ENCODE results near the gene FANCE. TPM values are rescaled to one million over a fixed set of nuclear protein-coding genes. Genes with fewer than 3 reads are reported as not detected.
A peak's percentile ranks its signal among the peaks of the same experiment; 100 is the strongest.

FANCE gene, protein sequence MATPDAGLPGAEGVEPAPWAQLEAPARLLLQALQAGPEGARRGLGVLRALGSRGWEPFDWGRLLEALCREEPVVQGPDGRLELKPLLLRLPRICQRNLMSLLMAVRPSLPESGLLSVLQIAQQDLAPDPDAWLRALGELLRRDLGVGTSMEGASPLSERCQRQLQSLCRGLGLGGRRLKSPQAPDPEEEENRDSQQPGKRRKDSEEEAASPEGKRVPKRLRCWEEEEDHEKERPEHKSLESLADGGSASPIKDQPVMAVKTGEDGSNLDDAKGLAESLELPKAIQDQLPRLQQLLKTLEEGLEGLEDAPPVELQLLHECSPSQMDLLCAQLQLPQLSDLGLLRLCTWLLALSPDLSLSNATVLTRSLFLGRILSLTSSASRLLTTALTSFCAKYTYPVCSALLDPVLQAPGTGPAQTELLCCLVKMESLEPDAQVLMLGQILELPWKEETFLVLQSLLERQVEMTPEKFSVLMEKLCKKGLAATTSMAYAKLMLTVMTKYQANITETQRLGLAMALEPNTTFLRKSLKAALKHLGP
- 10 to 100 TPM in 2 of 4 donors, 1 to 10 TPM in 2; 9.4 to 11.3 (median 10.4) TPM for polyA plus RNA-seq (ENCODE audit: insufficient read length in 4 of 4)

DNA sequence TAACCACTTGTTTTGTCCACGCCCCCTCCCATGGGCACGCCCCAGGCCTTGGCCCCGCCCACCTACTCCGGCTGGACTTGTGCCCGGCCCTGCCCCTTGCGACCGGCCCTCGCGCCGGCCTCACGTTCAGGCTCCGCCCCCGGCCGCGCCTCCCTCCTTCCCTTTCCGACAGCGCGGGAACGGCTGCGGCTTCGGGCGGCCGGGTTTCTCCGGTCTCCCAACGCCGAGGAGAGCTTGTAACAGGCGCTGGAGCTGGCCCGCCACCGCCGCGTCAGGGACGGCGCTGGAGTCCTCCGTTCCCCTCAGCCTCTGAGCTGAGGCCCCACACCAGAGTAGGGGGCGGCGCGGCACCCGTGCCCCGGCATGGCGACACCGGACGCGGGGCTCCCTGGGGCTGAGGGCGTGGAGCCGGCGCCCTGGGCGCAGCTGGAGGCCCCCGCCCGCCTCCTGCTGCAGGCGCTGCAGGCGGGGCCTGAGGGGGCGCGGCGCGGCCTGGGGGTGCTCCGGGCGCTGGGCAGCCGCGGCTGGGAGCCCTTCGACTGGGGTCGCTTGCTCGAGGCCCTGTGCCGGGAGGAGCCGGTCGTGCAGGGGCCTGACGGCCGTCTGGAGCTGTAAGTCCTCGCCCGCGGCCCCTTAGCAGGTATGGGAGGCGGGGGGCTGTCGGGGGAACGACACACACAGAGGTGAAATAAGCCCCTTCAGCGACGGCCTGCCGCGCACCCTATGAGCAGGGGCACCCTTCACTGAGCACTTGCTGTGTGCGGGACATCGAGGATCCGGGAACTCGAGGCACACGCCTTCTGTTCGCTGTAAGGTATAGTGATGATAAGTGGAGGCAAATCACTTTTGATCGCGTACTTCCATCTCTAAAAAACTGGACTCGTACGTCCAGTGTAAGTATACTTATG lies at the start of gene FANCE:
FANCE (plus strand) TSS at position 156 of the 908 bp plus-strand sequence; CDS start at position 364, 208 bp downstream.
- DNase-seq (ENCODE audit: low read depth in 4 of 4, low spot score in 3 of 4): peak; percentile 87 to 91 (median 89)

DNA sequence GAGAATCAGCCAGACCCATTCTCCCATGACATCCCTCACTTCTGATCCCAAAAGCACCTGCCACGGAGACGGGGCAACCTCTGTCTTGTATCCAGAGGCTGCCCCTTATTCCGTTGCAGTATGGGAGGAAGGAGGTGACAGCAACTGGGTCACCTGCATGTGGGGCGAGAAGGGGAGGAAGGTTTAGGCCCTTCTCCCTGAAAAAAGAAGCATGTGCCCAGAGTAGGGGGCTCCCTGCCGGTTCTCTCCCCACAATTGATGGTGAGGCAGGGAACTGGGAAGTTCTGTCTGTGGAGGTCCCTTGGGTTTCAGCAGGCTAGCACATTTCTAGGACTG lies 49.3 kb upstream of the FANCE start:
- DNase-seq (ENCODE audit: low read depth in 4 of 4, low spot score in 3 of 4): no peak

DNA sequence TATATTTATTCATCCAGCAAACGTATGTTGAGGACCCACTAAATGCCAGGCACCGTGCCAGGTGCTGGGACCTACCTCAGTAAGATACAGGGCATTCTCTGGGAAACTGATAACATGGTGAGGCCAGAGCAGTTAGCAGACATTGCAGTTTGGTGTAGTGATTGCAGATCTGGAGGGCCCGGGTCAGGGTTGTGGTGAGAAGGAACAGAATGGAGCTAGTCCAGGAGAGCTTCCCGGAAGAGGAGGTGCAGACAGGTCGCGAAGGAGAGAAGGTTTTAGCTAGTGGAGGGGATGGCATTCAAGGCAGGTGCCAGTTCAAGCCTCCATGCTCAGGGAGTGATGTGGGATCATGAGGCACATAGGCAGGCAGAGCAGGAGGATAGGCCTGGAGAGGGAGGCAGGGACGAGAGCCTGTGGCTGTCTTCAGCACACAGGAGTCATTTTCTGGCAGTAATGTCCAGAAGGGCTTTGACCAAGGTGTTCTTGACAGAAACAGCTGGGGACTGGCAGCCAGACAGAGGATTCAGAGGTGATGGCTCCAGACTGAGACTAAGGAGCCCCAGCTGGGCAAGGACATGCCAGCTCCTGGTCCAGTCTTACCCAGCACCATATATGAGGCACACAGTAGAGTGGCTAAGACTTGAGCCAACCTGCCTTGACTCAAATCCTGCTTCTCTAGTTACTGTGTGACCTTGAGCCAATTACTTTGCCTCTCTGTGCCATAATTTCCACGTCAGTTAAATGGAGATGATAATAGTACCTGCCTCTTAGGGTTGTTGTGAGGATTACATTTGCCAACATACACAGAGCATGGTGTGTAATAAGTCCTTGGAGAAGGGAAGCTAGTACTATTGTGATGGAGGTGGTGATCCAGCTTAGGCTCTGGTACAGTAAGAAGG lies 48.3 kb upstream of the FANCE start:
- DNase-seq (ENCODE audit: low read depth in 4 of 4, low spot score in 3 of 4): no peak

DNA sequence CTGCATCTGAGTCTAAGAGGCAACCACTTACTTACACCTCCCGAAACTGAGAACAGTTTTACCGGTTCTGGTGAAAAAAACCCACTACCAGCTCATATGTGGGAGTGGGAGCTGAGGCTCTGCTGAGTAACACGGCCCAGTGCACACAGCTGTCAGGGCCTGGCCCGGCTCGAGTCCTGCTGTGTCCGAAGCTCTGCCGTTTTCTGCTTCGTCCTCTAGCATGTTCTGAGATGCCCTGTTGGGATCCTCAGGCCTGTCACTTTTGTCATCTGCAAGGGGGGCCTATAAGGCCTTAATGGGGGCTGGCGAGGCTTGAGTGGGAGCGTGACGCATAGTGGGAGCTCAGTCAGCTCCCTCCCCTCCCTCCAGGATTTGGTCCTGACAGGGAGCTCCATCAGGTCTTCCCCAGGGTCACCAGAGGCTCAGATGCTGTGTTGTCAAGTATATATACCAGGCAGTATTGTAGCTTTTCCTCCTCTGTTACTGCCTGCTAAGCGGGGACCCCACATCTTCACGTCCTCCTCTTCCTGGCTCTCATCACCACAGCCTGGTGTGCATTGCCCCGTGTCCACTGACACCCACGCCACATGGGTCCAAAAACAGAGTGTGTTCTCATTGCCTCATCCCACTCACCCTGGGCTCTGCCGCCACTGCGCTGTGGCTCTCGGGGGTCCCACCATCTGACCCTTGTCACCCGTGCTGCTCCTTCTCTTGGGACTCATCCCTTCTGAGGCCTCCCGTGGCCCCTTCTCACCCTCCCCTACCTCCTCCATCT lies 45.2 kb upstream of the FANCE start:
- no peak for DNase-seq (ENCODE audit: low read depth in 4 of 4, low spot score in 3 of 4)

DNA sequence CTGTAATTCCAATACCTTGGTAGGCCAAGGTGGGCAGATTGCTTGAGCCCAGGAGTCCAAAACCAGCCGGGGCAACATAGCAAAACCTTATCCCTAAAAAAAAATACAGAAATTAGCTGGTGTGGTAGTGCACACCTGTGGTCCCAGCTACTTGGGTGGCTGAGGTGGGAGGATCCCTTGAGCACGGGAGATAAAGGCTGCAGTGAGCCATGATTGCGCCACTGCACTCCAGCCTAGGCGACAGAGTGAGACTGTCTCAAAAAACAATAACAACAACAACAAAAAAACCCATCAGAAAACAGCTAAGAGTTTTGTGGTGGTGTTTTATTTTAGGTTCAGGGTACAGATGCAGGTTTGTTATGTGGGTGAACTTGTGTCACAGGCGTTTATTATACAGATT lies 42.9 kb upstream of the FANCE start:
- no peak for DNase-seq (ENCODE audit: low read depth in 4 of 4, low spot score in 3 of 4)

DNA sequence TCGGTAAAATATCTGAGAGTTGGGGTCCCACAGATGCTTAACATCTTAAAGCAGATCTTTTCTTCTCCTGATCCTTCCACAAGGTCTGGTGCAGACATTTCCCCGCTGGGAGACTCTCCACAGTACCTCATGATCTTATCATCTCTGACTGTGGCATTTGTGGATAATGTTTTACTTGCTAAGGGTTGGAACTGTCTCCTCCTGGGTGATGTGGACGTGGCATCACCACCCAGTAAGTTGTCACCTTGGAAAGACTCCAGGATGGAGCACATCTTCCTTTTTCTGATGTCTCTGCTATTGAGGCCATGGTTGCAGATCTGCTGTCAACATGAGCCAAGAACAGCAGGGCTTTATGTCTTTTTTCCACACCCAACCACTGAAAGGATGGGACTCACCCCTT lies 42.0 kb upstream of the FANCE start:
- no peak for DNase-seq (ENCODE audit: low read depth in 4 of 4, low spot score in 3 of 4)

DNA sequence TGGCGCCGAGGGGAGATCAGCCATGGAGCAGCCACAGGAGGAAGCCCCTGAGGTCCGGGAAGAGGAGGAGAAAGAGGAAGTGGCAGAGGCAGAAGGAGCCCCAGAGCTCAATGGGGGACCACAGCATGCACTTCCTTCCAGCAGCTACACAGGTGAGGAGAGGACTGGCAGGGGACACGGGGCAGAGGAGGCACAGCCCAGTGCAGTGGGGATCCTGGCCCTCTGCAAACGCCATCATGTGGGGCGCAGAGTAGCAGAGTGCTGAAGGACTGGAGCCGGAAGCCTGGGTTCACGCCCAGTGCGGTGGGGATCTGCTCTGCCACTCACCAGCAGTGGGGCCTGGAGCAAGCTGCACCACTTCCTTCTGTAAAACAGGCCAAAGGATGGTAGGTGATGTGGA lies 41.1 kb upstream of the FANCE start:
- DNase-seq (ENCODE audit: low read depth in 4 of 4, low spot score in 3 of 4): no peak

DNA sequence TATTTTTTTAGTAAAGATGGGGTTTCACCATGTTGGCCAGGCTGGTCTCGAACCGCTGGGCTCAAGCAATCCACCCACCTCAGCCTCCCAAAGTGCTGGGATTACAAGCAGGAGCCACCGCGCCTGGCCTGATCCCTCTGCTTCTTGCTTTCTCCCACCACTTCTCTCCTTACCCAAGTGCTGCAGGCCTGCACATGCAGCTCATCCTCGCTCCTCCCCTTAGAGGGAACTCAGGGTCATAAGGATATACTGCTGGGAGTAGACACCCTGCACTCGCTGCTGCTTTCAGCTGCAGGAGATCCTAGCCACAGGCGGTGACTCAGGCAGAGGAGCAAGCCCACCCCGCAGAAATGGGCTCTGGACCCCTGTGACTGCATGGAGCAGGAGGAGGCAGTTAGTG lies 40.0 kb upstream of the FANCE start:
- no peak for DNase-seq (ENCODE audit: low read depth in 4 of 4, low spot score in 3 of 4)

DNA sequence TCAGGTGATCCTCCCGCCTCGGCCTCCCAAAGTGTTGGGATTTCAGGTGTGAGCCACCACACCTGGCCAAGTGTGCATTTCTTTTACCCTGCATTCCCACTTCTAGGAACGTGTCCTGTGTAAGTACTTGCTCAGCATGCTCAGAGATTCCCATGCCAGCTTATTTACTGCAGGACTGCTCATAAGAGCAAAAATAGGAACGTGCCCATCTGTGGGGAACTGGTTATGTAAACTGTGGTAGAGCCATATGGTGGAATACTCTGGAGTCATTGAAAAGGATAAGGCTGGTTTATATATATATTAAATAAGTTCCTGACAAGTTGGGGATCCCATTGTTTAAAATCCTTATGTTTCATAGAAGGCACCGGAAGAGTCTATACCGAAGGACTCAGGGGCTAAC lies 38.2 kb upstream of the FANCE start:
- DNase-seq (ENCODE audit: low read depth in 4 of 4, low spot score in 3 of 4): no peak

DNA sequence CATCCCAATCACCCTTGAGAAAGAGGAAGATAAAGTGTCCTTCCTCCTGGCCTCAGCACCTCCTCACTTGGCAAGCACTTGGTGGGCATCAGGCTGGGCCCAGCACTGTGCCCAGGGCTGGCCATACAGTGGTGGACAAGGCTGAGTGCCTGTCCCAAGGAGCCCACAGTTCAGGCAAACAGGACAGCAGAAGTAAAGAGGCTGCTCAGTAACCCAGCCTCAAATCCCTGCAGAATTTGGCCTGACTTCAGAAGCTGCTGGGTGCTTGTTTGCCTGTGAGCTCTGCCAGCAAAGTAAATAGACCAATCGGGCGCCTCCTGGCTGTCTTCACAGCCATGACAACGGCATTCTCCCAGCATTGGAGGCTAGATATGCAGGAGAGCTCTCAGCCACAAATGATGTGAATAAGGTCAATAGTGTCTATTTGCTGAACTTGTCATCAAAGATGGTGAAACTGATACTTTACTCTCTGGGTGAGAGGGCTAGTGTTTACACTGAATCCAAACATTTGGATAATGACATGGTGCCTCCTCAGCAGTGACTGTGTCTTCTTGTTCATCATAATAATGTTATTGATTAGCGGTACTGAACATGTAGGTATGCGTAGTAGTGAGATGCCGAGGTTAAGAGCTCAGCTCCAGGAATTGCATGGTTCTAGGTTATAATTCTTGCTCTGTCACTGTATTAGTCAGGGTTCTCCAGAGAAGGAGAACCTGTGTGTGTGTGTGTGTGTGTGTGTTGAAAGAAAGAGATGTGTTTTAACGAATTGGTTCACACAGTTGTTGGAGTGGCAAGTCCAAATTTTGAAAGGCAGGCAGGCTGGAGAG lies 36.9 kb upstream of the FANCE start:
- DNase-seq (ENCODE audit: low read depth in 4 of 4, low spot score in 3 of 4): peak in 2 of 4 donors; percentile 35 to 40

DNA sequence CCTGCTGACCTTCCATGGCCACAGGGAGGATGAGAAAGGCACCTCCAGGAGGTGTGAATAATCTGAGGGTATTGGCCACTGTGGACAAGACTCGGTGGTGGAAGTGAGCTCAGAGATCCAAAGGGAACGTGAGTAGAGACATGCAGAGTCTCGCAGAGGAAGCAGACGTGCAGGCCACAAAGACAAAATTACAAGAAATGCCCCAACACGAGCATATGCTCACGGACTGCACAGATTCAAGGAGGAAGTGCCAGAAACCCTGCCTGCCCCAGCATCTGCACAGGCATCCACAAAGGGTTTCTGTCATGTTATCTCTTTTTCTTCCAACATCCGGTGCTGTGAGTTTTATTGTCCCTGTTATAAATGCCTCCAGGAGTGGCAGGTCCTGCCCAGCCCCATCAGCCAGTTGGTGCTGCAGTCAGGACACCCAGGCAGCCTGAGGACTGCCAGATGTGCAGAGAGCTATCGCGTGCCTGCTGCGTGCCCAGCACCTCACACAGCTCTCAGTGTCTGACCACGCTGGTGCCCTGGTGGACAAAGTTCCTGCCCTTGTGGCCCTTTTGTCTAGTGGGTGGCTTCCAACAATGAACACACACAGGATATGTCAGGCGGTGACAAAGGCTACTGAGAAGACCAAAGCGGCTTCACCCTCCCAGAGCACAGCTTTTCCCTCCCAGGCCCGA lies 34.0 kb upstream of the FANCE start:
- DNase-seq (ENCODE audit: low read depth in 4 of 4, low spot score in 3 of 4): no peak

DNA sequence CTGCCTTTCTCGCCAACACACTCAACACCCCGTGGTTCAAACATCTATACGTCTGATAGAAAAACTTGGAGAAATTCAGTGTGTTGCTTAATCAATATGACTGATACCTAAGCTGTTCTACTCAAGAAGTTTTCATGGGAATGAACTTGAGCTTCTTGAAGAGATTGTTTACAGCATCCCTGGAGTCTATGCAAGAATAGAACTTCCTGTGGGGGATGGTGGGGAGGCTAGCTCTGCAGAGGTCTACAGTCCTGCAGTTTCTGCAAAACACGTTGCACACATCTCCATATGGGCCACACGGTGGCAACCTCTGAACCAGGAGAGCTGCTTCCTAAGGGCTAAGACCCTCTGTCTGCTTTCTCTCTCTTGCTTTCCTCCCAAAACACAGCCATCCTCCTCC lies 32.7 kb upstream of the FANCE start:
- peak in 1 of 4 donors; percentile 26 for DNase-seq (ENCODE audit: low read depth in 4 of 4, low spot score in 3 of 4)

DNA sequence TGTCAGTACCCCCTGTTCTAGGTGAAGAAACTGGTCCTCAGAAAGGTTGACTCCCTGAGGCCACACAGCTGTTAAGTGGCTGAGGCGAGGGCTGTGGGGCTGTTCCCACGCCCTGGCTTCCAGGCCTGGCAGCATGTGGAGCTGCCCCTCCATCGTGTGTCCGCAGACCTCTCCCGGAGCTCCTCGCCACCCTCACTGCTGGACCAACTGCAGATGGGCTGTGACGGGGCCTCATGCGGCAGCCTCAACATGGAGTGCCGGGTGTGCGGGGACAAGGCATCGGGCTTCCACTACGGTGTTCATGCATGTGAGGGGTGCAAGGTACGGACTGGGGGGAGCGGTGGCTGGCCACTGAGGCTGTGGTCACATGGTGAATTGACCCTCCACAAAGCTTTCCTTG lies 32.2 kb upstream of the FANCE start:
- DNase-seq (ENCODE audit: low read depth in 4 of 4, low spot score in 3 of 4): no peak

DNA sequence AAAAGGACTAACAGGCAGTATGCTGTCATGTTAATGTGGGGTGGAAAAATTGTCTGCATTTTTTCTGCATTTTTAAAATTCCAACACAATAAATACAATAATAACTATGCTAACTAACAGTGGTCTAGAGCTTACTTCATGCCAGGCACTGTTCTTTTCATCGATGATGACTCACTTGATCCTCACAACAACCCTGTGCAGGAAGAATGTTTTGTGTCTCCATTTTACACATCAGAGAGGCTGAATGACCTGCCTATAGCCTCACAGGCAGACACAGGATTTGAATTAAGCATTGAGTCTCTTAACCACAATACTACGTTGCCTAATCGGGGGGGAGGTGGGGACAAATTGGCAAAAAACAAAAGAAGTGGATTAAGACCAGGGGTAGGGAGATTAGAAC lies 26.9 kb upstream of the FANCE start:
- DNase-seq (ENCODE audit: low read depth in 4 of 4, low spot score in 3 of 4): no peak

DNA sequence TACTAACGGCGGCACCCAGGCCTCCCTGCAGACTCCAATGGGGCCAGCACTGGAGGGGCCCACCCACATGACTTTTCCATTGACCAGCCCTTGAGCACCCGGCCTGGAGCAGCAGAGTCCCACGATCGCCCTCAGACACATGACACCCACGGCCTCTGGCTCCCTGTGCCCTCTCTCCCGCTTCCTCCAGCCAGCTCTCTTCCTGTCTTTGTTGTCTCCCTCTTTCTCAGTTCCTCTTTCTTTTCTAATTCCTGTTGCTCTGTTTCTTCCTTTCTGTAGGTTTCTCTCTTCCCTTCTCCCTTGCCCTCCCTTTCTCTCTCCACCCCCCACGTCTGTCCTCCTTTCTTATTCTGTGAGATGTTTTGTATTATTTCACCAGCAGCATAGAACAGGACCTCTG lies 26.1 kb upstream of the FANCE start:
- DNase-seq (ENCODE audit: low read depth in 4 of 4, low spot score in 3 of 4): no peak

DNA sequence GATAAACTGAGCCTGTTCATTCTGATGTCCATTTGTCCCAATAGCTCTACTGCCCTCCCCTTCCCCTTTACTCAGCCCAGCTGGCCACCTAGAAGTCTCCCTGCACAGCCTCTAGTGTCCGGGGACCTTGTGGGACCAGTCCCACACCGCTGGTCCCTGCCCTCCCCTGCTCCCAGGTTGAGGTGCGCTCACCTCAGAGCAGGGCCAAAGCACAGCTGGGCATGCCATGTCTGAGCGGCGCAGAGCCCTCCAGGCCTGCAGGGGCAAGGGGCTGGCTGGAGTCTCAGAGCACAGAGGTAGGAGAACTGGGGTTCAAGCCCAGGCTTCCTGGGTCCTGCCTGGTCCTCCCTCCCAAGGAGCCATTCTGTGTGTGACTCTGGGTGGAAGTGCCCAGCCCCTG lies 24.7 kb upstream of the FANCE start:
- no peak for DNase-seq (ENCODE audit: low read depth in 4 of 4, low spot score in 3 of 4)

DNA sequence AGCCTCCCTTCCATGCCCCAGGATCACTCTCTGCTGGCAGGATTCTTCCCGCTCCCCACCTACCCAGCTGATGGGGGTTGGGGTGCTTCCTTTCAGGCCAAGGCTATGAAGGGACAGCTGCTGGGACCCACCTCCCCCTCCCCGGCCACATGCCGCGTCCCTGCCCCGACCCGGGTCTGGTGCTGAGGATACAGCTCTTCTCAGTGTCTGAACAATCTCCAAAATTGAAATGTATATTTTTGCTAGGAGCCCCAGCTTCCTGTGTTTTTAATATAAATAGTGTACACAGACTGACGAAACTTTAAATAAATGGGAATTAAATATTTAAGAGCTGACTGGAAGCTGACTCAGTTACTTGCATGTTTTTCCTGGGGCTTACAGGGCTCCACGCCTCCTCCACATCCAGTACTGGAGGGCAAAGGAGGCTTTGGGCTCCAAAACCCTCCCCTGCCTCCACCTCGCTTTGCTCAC lies 24.3 kb upstream of the FANCE start:
- no peak for DNase-seq (ENCODE audit: low read depth in 4 of 4, low spot score in 3 of 4)
